ENCODE results near the gene KCNK10. TPM values are rescaled to one million over a fixed set of nuclear protein-coding genes. Genes with fewer than 3 reads are reported as not detected.
"Not testable (repeated sequence)": the region's sequence is repeated elsewhere in the genome, so short reads cannot be mapped to it uniquely, and the experiment has no call there.

Gene KCNK10
- total RNA-seq, 4 donors from 2014 or later, result 0.17 TPM; not detected in 3

- no peaks in the 10 kb centered on the region for H3K36me3 ChIP-seq
- no peak overlapping the region for H3K27ac ChIP-seq (replicated peaks in 1 of 4)
- H3K4me3 ChIP-seq, result no peak overlapping the region
- H3K27me3 ChIP-seq, result peaks cover 0 to 27% (median 0%) of the 10 kb centered on the region in 4 donors
- no peaks in the 10 kb centered on the region for H3K4me1 ChIP-seq
- DNase-seq (ENCODE audit: extremely low spot score), result no peak
- no peaks in the 10 kb centered on the region for H3K9me3 ChIP-seq
- WGBS, result 46% methylated on average over 11 of the region's 12 CpGs
- intact Hi-C loops (cut with DNase I), result no loop called here
- TF ChIP-seq, protein P1, sequence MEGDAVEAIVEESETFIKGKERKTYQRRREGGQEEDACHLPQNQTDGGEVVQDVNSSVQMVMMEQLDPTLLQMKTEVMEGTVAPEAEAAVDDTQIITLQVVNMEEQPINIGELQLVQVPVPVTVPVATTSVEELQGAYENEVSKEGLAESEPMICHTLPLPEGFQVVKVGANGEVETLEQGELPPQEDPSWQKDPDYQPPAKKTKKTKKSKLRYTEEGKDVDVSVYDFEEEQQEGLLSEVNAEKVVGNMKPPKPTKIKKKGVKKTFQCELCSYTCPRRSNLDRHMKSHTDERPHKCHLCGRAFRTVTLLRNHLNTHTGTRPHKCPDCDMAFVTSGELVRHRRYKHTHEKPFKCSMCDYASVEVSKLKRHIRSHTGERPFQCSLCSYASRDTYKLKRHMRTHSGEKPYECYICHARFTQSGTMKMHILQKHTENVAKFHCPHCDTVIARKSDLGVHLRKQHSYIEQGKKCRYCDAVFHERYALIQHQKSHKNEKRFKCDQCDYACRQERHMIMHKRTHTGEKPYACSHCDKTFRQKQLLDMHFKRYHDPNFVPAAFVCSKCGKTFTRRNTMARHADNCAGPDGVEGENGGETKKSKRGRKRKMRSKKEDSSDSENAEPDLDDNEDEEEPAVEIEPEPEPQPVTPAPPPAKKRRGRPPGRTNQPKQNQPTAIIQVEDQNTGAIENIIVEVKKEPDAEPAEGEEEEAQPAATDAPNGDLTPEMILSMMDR (IDR thresholded peaks at IDR 0.05), result no peak
- TF ChIP-seq POLR2AphosphoS5 (IDR thresholded peaks at IDR 0.05) (no peak), EP300 (IDR thresholded peaks at IDR 0.05) (no peak), POLR2A (IDR thresholded peaks at IDR 0.05; ENCODE audit: low read depth) (no peak)
Observed at GRCh38 chr14:88269806-88270420, 53.2 kb downstream of the KCNK10 start.

DNA sequence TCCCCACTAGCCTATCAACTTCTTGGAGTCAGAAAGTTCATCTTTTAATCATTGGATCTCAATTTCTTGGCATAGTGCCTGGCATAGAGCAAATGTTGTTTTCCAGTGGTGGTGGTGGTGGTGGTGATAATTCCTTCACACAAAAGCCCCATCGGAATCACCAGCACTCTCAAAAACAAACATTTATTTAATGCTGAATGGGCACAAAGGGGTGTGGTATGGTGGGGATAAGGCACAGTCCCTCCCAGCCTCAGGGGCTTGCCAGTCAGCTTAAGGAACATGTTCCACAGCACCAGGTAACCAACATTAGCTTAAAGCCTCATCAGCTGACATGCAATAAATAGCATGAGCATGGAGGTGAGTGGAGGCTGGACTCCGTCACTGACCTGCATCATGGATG lies 56.6 kb downstream of the KCNK10 start:
- Histone ChIP-seq H3K36me3 (no peaks in the 10 kb centered on the region), H3K4me1 (no peaks in the 10 kb centered on the region), H3K9me3 (no peaks in the 10 kb centered on the region), H3K4me3 (no peak overlapping the region), H3K27me3 (peaks cover 0 to 27% (median 0%) of the 10 kb centered on the region in 4 donors), H3K27ac (replicated peaks in 1 of 4) (no peak overlapping the region)
- no peak for DNase-seq (ENCODE audit: extremely low spot score)
- 82% methylated on average over 2 of the region's 2 CpGs for WGBS
- intact Hi-C loops (cut with DNase I), result no loop called here
- no peak for TF ChIP-seq POLR2A (IDR thresholded peaks at IDR 0.05; ENCODE audit: low read depth)

GRCh38 chr14:88264116-88264515 lies 59.0 kb downstream of the KCNK10 start:
- Histone ChIP-seq H3K27ac (replicated peaks in 1 of 4) (no peak overlapping the region), H3K4me1 (no peaks in the 10 kb centered on the region), H3K4me3 (no peak overlapping the region), H3K9me3 (no peaks in the 10 kb centered on the region), H3K36me3 (no peaks in the 10 kb centered on the region), H3K27me3 (peaks cover 0 to 9% (median 0%) of the 10 kb centered on the region in 4 donors)
- 64% methylated on average over 6 of the region's 6 CpGs for WGBS
- intact Hi-C loops (cut with DNase I), result no loop called here
- no peak for DNase-seq (ENCODE audit: extremely low spot score)
- TF ChIP-seq POLR2AphosphoS5 (IDR thresholded peaks at IDR 0.05), result no peak
- no peak for TF ChIP-seq POLR2A (IDR thresholded peaks at IDR 0.05; ENCODE audit: low read depth)
- TF ChIP-seq, protein P1 (IDR thresholded peaks at IDR 0.05), result no peak
- no peak for TF ChIP-seq EP300 (IDR thresholded peaks at IDR 0.05)

DNA sequence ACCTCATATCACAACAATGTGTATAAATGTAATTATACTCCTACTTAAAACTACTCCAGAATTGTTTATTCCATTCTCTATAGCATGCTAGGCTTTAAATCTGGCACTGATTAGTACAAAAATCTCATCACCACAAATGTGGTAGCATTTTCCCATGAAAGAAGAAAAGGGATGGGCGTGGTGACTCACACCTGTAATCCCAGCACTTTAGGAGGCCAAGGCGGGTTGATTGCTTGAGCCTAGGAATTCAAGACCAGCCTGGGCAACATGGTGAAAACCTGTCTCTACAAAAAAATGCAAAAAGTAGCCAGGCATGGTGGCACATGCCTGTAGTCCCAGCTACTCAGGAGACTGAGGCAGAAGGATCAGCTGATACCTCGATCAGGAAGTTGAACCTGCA lies 61.8 kb downstream of the KCNK10 start:
- H3K4me3 ChIP-seq; H3K27me3 ChIP-seq; H3K27ac ChIP-seq (replicated peaks in 1 of 4); DNase-seq (ENCODE audit: extremely low spot score); H3K4me1 ChIP-seq; H3K9me3 ChIP-seq; intact Hi-C loops (cut with DNase I); H3K36me3 ChIP-seq: not testable (repeated sequence)
- WGBS, result 69% methylated on average over 3 of the region's 3 CpGs

- TF ChIP-seq EP300 (IDR thresholded peaks at IDR 0.05) (no peak), POLR2AphosphoS5 (IDR thresholded peaks at IDR 0.05) (no peak), POLR2A (IDR thresholded peaks at IDR 0.05; ENCODE audit: low read depth) (no peak)
- TF ChIP-seq, protein P1 (IDR thresholded peaks at IDR 0.05), result no peak
- Histone ChIP-seq H3K27me3 (peaks cover 0 to 5% (median 0%) of the 10 kb centered on the region in 4 donors), H3K4me3 (no peak overlapping the region), H3K9me3 (no peaks in the 10 kb centered on the region), H3K36me3 (no peaks in the 10 kb centered on the region), H3K4me1 (no peaks in the 10 kb centered on the region), H3K27ac (replicated peaks in 1 of 4) (no peak overlapping the region)
- DNase-seq (ENCODE audit: extremely low spot score), result no peak
- intact Hi-C loops (cut with DNase I), result no loop called here
- WGBS, result 88% methylated on average over 4 of the region's 4 CpGs
Observed at GRCh38 chr14:88258021-88258420, 65.0 kb downstream of the KCNK10 start.
